ENCODE data around the gene STYXL2.

STYXL2 gene

DNA sequence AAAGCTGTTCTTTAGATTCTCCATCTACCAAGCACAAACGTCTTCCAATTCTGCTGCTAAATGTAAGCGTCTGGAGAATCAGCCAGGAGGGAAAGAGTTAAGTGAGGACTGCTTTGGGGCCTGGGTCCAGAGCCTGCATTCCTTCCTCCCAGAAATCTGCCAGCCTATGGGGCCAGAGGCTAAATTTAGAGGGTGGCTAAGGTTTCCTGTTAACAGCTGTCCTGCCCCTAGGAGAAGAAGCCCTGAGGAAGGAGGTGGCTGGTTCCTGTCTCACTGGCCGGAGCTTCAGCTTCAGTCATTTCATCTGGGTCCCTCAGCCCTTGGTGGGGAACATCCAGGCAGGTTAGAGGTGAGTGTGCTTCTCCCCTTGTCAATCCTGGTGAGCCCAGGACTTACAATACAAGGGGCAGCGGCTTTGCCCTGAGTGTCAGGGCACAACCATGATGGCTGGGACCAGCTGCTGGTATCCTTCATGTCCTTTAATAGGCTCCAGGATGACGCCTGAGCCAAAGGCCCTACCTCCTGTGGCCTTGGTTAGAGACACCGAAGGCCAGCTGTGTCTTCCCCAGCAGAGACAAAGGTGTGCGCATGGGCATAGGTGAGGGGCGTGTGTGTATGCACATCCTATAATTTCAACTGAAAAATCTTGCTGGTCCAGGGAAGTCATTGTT, at the start of gene STYXL2:
TSS of gene STYXL2 (plus strand) at position 230 of the 671 bp plus-strand sequence. CDS start 775 bp downstream, outside the sequence.
- no peak for DNase-seq

DNA sequence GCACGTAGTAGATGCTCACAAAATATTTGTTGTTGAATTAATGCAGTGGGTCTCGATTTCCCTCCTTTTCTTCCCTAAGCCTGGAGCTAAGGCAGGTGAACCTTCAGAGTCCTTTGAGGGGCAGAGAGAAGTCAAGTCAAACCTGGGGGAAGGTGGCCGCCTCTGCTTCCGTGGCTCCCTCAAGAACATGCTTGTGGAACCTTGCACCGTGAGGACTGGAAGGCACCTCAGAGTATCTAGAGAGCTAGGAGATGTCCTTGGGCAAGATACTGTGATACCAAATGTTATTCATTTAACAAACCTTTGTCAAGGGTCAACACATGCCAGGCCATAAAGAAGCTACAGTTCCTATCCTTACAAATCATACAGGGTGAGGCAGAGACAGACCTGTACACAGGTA, 42.0 kb upstream of the STYXL2 start:
- DNase-seq: no peak

DNA sequence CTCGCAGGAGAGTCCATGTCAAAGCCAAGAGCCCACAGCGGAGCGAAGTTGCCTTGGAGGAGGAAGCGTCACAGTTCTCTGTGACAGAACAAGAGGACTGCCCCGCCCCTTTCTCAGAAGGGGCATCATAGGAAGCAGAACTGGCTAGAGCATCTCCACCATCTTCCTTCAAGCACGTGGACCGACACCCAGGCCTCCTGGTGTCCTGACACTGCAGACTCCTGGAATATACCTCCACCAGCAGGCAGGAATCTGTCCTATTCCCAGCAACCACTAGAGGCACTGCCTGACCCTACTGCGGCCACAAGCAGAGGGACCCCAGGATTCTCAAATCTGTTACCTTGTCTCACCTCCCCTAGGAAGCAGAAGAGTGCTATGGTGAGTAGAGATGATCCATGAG, 41.5 kb upstream of the STYXL2 start:
- no peak for DNase-seq

DNA sequence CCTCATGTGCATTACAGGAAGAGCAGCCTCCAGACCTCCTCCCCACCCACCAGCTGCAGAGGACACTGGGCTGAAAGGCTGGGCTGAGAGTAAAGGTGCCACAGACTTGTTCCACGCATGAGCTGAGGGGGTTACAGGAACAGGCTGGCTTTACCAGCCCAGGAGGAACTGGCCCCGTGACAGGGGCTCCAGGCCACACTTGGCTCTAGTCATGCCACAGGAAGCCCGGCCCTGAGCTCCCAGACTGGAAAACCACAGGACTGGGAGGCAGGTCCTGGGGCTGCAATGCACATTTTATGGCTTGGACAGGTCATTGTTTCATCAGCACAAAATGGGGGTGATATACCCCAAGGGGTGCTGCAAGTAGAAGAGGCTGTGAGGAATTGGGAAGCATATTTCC, 39.3 kb upstream of the STYXL2 start:
- no peak for DNase-seq

DNA sequence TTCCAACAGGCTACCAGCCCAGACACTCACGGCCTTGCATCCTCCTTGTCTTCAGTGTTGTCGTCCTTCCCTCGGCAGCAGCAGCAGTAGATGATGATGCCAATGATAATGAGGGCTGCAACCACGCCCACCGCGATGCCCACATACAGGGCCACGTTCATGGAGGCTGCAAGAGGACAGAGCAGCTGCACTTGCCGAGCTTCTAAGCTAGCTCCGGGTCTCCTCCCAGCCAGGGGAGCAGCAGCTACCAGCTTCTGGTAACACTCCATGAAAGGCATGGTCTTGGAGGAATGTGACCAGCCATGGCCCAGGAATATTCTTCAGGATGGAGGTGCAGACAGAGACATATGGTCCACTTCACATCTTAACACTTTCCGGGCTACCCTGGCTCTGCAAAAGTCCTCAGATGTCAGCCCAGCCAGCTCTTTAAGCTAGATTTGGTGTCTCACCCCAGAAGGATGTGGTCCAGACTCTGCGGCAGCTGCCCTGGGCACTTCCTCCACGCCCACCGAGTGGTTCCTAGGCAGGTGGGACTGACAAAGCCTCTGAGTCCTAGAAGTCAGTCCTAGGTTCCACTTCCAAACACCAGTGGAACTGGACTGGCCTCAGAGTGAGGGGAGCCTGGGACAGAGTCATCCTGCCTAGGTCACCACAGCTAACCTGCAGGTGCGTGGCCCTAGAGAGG, 38.8 kb upstream of the STYXL2 start:
- no peak for DNase-seq

DNA sequence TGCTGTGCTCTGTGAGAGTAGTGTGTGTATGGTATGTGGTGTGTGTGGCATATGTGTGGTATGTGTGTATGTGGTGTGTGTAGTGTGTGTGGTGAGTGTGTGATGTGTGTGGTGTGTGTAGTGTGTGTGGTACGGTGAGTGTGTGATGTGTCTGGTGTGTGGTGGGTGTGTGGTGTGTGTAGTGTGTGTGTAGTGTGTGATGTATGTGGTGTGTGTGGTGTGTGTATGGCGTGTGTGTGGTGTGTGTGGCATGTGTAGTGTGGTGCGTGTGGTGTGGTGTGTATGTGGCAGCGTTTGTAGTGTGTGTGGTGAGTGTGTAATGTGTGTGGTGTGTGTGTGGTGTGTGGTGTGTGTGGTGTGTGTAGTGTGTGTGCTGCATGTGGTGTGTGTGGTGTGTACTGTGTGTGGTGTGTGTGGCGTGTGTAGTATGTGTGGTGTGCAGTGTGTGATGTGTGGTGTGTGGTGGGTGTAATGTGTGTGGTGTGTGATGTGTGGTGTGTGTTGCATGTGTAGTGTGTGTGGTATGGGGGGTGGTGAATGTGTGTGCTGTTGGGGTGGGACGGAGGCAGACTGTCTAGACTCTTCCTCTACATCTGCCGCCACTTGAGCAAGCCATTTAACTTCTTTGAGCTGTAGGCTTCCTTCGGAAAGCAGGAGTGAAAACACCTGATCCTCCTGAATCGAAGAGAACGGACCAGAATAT, 37.2 kb upstream of the STYXL2 start:
- DNase-seq: no peak

DNA sequence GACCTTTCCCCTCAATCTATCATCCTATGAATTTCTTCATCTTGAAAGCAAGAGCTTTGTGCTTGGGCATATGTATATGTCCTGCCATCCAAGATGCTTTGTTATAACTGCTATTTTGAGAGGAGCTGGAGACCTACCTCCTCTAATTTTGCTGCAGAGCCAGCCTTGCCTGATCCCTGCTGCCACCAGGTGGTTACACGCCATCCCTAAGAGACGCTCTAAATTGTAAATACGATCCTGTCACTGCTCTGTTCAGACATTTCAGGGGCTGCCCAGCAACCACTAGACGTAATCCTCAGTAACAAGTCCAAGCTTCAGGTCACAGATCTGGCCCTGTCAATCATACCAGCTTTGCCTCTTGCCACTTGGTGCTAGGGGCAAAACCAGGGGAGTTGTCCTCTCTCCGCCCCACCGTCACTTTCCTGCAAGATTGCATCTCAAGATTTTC, 36.6 kb upstream of the STYXL2 start:
- no peak for DNase-seq

DNA sequence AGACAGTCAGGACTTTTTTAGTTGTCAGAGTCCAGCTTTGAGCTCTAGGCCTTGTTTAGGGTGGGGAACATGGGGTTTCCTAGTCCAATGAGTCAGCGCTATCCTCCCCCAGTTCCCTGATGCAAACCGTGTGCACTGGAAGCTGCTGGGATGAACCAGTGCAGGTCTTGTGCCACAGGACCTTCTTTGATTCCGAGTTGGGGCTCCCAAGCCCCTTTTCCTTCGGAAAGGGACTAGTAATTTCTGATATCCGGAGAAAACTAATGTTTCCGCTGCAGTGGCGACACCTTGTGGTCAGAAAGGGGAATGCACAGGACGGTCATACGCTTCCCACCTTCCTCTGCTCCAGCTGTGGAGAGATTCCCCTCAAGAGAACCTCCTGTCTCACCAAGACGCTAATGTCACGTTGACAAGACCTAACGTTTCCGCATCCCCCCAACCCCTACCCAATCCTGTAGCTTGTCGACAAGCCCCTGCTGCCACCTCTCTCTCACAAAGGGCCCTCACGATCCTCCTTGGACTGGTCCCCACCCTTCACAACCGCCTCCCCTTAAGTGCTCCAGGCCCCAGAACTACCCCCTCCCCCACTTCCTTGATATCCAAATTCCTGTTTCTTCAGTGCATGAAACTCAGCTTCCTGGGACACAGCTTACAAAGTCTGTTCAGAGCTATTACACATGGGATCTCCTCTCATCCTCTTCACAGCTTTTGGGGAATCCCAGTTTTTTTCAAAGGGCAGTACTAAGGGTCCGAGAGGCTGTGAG, 34.6 kb upstream of the STYXL2 start:
- peak; percentile 56 for DNase-seq

DNA sequence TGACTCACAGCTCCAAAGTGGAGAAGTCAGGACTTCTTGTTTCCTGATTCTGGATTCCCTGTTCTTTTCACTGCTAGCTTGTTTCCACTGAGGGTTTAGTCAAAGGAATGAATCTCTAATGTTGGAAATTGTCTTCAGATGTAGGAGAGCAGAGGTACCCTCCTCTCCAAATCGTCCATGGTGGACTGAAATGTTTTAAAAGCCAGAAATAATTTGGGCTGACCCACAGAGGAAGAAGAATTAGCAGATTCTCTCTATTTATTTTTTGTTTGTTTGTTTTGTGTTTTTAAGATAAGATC, 34.1 kb upstream of the STYXL2 start:
- no peak for DNase-seq

DNA sequence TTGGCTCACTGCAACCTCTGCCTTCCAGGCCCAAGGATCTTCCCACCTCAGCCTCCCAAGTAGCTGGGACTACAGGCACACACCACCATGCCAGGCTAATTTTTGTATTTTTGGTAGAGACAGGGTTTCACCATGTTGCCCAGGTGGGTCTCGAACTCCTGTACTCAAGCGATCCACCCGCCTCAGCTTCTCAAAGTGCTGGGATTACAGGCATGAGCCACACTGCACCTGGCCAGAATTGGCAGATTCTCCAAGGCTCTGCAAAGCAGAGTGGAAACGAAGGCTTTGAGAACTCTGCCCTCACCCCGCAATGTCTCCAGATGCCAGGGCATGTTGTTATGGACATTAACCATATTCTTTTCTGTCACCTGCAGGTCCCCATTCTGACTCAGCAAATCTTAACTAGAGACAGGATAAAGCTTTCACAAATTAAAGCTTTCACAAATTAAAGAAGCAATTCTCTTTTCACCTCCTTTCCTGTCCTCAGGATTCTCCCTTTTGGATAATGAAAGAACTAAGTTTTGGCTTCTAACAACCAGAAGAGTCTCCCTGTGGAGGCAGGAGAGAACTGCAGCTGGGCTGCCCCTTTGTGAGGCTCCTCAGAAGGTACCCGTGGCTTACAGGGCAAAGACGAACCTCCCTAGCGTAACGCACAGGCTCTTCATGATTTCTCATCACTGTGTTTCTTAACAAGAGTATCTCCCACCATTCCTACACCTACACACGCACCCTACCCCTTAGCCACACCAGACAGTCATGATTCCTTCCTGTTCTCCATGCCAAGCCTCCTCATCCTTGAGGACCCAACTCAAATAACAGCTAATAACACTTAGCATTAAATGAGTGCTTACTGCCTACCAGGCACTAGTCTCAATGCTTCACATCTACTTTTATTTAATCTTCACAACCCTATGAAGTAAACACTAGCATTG, 33.5 kb upstream of the STYXL2 start:
- no peak for DNase-seq

DNA sequence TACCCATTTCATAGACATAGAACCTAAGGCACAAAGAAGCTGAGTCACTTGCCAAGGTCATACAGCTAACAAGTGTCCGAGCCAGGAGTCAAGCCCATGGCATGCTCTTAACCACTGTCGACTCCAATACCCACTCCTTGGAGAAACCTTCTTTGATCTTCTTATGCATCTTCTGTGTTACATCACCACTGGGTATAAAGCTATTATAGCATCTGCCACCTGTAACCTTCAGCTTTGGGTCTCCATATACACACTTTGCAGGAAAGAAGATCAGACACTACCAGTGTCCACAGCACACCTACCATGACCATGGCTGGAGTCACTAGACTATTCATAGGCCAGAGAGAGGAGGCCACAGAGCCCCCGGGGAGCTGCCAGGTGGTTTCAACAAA, 32.8 kb upstream of the STYXL2 start:
- no peak for DNase-seq

DNA sequence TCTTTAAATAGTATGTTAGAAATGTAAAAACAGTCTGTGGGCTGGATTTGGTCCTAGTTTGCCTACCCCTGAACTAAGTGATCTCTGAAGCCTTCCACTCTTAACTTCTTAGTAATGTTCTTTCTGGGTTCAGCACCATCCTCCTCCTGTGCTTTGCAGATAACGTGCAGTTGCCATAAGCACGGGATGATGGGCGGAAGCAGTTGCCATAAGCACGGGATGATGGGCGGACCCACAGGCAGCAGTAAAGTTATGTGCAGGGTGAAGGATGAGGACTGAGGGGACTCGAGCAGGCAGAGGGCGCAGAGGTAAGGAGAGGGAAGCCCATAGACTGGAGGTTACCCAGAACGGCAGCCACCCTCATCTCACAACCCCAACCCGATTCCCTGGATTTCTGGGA, 29.3 kb upstream of the STYXL2 start:
- DNase-seq: no peak

DNA sequence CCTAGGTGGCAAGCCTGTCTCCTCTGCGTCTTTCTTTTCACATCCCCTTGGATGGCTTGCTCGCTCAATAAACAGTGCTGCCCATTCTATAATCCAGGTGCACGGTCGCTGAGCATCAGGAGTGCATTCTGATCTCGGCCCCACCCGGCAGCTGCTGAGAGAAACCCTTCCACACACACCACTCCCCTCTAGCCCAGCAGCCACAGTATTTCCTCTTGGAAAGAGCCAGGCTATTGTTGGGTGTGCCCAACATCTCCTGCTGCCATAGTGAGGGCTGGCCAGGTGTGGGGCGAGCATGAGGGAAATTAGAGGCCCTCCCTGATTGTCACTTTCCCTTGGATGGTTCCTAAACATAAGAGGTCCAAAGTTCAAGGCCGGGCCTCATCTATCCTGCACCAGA, 28.4 kb upstream of the STYXL2 start:
- DNase-seq: no peak

DNA sequence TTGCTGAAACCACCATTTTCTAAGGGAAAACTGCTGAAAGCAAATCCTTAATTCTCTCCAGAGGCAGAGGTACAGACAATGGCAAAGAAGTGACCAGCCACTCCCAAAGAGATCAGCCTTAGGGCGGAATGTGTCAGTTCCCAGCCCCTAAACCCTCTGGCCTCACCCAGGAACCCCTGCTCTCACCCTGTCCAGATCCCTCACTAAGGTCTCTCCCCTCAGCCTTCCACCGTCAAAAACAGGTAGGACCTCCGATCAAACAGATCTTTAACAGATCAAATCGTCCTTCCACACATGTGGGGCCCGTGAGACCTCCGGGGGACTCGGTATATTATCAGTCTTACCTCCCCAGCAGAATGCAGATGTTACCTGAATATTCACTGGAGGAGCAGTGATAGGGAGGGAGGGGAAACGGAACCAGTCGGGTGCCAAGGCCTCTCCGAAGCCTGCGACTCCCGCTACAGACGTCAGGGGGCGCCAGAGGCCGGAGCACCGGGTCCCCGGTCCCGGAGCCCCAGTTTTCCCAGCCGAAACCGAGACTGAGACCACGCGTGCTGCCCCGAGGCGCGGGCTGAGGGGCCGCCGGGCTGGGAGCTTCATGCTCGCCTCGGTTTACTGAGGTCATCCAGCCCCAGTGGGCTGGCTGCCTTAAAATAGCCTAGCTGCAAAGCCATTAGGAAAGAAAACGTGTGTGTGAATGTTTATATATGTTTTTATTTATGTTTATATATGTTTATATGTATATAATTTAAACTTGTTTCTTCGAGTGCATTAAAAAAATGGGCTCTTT, 27.3 kb upstream of the STYXL2 start:
- DNase-seq: peak; percentile 67

DNA sequence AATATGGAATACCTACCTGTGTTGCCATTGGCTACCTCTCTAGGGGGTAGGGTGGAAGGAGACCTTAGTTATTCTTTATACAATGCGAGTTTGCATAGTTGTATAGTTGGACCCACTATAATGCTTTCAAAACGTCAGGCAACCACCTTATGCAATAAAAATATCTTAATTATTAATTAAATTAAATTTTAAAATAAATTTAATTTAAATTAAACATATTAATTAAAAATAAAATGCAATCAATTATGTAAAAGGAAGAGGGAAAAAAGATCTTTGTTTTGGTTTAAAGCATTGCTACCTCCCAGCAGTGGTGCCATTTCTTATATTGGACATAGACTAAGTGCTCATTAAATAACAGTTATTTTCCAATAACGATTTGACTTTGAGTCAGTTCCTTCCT, 26.0 kb upstream of the STYXL2 start:
- DNase-seq: no peak

DNA sequence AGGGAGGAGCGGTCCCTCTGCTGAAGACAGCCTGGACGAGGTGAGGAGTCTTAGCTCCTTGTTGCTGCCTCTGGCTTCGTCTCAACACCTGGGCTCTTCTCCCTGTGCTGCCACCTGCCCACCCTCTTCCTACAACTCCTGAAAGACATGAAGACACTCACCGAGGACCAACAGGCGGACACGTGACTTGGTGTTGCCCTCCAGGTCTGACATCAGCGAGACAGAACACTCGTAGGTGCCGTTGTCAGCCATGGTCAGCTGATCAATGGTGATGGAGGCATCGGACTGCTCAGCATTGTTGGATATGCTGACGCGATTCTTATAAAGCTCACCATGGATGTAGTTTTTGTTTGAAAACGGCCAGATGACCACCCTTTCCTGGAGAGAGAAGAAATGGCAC, 25.1 kb upstream of the STYXL2 start:
- DNase-seq: no peak

DNA sequence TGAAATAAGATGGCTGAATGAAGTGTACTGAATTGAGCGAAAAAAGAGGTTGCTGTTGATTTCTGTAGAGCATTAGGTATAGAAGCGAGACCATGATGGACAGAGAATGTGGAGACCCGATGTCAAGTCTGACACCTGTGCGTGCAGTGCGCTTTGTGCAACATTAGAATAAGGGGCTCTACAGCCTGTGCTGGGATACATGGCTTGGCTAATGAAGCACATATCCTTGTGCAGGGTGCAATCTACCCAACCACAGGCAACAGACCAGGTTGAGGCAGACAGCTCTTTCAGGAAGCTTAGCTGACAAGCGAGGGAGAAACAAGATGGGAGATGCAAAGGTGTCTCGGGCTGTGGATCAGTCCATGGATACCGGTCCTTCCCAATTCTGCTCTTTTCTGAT, 22.6 kb upstream of the STYXL2 start:
- no peak for DNase-seq

DNA sequence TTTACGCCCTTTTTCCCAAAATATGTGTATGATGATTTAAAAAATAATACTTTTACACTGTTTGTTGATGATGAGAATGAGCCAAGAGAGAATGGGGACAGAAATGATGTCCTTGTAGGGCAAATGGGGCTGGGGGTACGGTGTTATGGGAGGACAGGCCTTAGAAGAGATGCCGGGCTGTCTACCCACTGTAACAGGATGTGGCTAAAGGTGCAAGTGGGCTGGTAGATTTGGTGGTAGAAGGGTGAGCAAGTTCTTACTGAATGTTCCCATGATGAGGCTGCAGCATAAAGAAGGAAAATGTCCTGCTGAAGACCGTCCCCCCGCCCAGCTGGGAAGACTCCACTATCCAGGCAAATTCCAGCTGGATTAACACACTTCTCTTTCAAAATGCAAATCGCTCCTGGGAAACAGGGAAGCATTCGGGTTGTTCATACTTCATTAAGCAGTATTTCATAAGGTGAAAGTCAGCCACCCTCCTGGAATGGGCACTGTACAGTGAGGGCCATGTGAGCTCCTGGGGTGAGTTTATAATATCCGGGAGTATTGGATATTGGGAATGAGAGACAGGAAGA, 17.7 kb upstream of the STYXL2 start:
- no peak for DNase-seq

DNA sequence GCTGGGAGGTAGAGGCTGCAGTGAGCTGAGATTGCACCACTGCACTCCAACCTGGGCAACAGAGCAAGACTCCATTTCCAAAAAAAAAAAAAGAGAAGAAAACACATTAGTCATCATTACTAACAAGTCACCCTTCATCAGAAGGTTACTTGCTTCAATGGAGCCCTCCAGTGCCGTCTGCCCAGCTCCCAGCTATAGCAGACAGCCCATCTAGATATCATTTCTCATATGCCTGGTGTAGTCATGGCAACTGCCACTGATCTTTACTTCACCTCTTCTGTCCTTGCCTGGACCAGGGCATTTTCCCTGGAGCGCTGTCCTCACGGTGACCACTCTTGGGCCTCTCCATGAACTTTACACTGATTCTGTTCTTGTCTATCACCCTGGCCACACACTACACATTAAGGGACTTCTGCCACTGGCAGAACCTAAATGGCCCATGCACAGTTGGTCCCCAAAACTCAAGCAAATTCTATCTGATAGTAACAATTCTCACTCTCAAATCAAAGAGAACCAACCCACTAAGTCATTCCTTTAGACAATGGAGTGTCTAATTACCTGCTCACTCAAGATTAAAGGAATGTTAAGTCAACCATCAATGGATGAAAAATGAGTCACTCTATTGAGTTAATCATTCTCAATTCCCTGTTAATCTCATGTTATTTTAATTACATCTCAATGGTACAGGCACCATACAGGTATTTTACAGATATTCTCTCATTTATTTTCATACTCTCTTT, 16.6 kb upstream of the STYXL2 start:
- no peak for DNase-seq

DNA sequence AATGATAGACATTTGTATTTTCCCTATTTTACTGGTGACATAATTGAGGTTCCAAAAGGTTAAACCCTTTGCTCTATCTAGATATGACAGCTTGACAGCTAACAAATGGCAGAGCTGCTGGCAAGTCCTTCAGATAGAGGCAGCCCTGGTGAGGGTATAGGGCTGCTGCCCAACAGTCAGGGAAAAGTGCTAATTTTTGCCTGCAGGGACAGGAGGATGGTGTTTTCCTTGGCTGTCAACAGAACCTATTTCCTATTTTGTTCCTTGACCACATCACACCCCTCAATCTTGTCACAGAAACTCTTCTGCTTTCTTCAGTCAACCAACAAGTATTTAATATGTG, 16.0 kb upstream of the STYXL2 start:
- DNase-seq: no peak
